ENCODE data around the gene ZNF239.

The ZNF239 gene

GRCh38 chr10:43584051-43584450, 9.6 kb upstream of the ZNF239 start:
- CTCF ChIA-PET, result interaction anchor here (1.1 kb wide), 1 partner anchor 11 kb away, joined by 3 read pairs; no protein-coding TSS in a partner anchor
- no peak for TF ChIP-seq CTCF (IDR thresholded peaks at IDR 0.05; ENCODE audit: control extremely low read depth, extremely low read depth, low read depth, missing control alignments)
- POLR2A ChIA-PET, result no interaction called here
- no peak for DNase-seq (ENCODE audit: extremely low spot score)

GRCh38 chr10:43576580-43576979, 2.2 kb upstream of the ZNF239 start:
- no peak for DNase-seq (ENCODE audit: extremely low spot score)
- ChIA-PET POLR2A (no interaction called here), CTCF (no interaction called here)
- no peak for TF ChIP-seq CTCF (IDR thresholded peaks at IDR 0.05; ENCODE audit: control extremely low read depth, extremely low read depth, low read depth, missing control alignments)

GRCh38 chr10:43576062-43576461, 1.6 kb upstream of the ZNF239 start:
- DNase-seq (ENCODE audit: extremely low spot score), result no peak
- TF ChIP-seq CTCF (IDR thresholded peaks at IDR 0.05; ENCODE audit: control extremely low read depth, extremely low read depth, low read depth, missing control alignments), result no peak
- ChIA-PET CTCF (no interaction called here), POLR2A (no interaction called here)

GRCh38 chr10:43574906-43575305, 490 bp upstream of the ZNF239 start:
- ChIA-PET POLR2A (no interaction called here), CTCF (no interaction called here)
- no peak for TF ChIP-seq CTCF (IDR thresholded peaks at IDR 0.05; ENCODE audit: control extremely low read depth, extremely low read depth, low read depth, missing control alignments)
- no peak for DNase-seq (ENCODE audit: extremely low spot score)

- TF ChIP-seq CTCF (IDR thresholded peaks at IDR 0.05; ENCODE audit: control extremely low read depth, extremely low read depth, low read depth, missing control alignments), result no peak
- POLR2A ChIA-PET, result no interaction called here
- CTCF ChIA-PET, result interaction anchor here (0.8 kb wide), 1 partner anchor 12 kb away, joined by 4 read pairs; no protein-coding TSS in a partner anchor
- DNase-seq (ENCODE audit: extremely low spot score), result no peak
Observed at GRCh38 chr10:43573250-43574000, 991 bp downstream of the ZNF239 start.

GRCh38 chr10:43570971-43571370, 3.4 kb downstream of the ZNF239 start:
- no peak for TF ChIP-seq CTCF (IDR thresholded peaks at IDR 0.05; ENCODE audit: control extremely low read depth, extremely low read depth, low read depth, missing control alignments)
- ChIA-PET CTCF (no interaction called here), POLR2A (no interaction called here)
- DNase-seq (ENCODE audit: extremely low spot score), result no peak

Measured in GM10248 (cell line).